SH-SY5Y (cell line): ENCODE measurements around the gene FAM161B.

ENCODE experiments used
- GATA2 ChIP-seq: IDR thresholded peaks from 2 replicates; pipeline ENCODE4 v1.6.1; 2011; ENCODE audit warnings: mild to moderate bottlenecking, low read depth, low read length
- GATA3 ChIP-seq: IDR thresholded peaks from 2 replicates; pipeline ENCODE4 v1.6.1; 2011; ENCODE audit warnings: low read depth, mild to moderate bottlenecking, low read length, moderate library complexity

GRCh38 chr14:73968885-73969284 lies 19.0 kb upstream of the FAM161B start:
- no peak for TF ChIP-seq GATA2
- no peak for TF ChIP-seq GATA3
